Keratinocyte (primary cell): ENCODE measurements around the gene DNPEP. TPM values are rescaled to one million over a fixed set of nuclear protein-coding genes. Genes with fewer than 3 reads are reported as not detected.
"Not testable (repeated sequence)": the region's sequence is repeated elsewhere in the genome, so short reads cannot be mapped to it uniquely, and the experiment has no call there.

Experiments
- DNase-seq: peaks from one replicate; pipeline ENCODE4 v3.0.0-alpha.2; 2011; ENCODE audit warnings: low read depth, missing footprints, low spot score
- FAIRE-seq: peaks from 2 replicates; lab custom pipeline; 2011; peaks lifted over from hg19 to GRCh38; lab: Jason Lieb, UNC
- H2AFZ ChIP-seq: 2 replicates; pipeline ENCODE4 v1.6.0; 2012; ENCODE audit warnings: low read length, control low read depth, inconsistent platforms; ENCODE audit not compliant: control insufficient read depth
- H3K27ac ChIP-seq: 2 replicates; pipeline ENCODE4 v1.5.1; 2011; ENCODE audit warnings: low read length; ENCODE audit not compliant: control insufficient read depth, insufficient read depth
- H3K27me3 ChIP-seq: 3 replicates; pipeline ENCODE4 v1.6.0; 2011; ENCODE audit warnings: low read length; ENCODE audit not compliant: control insufficient read depth, insufficient read depth; ENCODE audit errors: extremely low read depth
- H3K36me3 ChIP-seq, 2 experiments: 2 replicates in 1 of 2; 3 replicates in 1 of 2; pipeline ENCODE4 v1.5.1; 2011; ENCODE audit warnings: low read length in 2 of 2, mild to moderate bottlenecking in 1 of 2; ENCODE audit not compliant: control insufficient read depth in 2 of 2, insufficient read depth in 2 of 2; ENCODE audit errors: extremely low read depth in 1 of 2
- H3K4me1 ChIP-seq: 3 replicates; pipeline ENCODE4 v1.5.1; 2011; ENCODE audit warnings: low read length; ENCODE audit not compliant: control insufficient read depth, insufficient read depth; ENCODE audit errors: extremely low read depth
- H3K4me2 ChIP-seq: 3 replicates; pipeline ENCODE4 v1.6.0; 2011; ENCODE audit warnings: low read depth, low read length; ENCODE audit not compliant: control insufficient read depth, insufficient read depth; ENCODE audit errors: extremely low read depth
- H3K4me3 ChIP-seq, 3 experiments: fragments of 200-600 bp in 1 of 3; sonication (generic) in 1 of 3; 2 replicates in 2 of 3; 3 replicates in 1 of 3; pipeline ENCODE4 v1.5.1; 2011 to 2016; ENCODE audit warnings: low read length in 3 of 3, mild to moderate bottlenecking in 3 of 3, control low read depth in 2 of 3, inconsistent platforms in 1 of 3, low read depth in 1 of 3, mixed read lengths in 1 of 3, mixed run types in 1 of 3, moderate library complexity in 1 of 3; ENCODE audit not compliant: control insufficient read depth in 2 of 3, insufficient read depth in 2 of 3; ENCODE audit errors: extremely low read depth in 1 of 3
- H3K79me2 ChIP-seq: 2 replicates; pipeline ENCODE4 v1.6.0; 2012; ENCODE audit warnings: low read length; ENCODE audit not compliant: control insufficient read depth, insufficient read depth
- H3K9ac ChIP-seq: 3 replicates; pipeline ENCODE4 v1.6.0; 2011; ENCODE audit warnings: low read length; ENCODE audit not compliant: control insufficient read depth, insufficient read depth; ENCODE audit errors: extremely low read depth
- H3K9me1 ChIP-seq: 3 replicates; pipeline ENCODE4 v1.6.0; 2011; ENCODE audit warnings: low read length; ENCODE audit not compliant: control insufficient read depth, insufficient read depth; ENCODE audit errors: extremely low read depth
- H3K9me3 ChIP-seq: 2 replicates; pipeline ENCODE4 v1.5.1; 2012; ENCODE audit warnings: low read depth, low read length; ENCODE audit not compliant: control insufficient read depth
- H4K20me1 ChIP-seq: 3 replicates; pipeline ENCODE4 v1.6.0; 2011; ENCODE audit warnings: low read length; ENCODE audit not compliant: control insufficient read depth, insufficient read depth; ENCODE audit errors: extremely low read depth
- EZH2 ChIP-seq: IDR thresholded peaks from one replicate; pipeline ENCODE4 v1.6.1; 2012; ENCODE audit warnings: inconsistent platforms, mild to moderate bottlenecking, low read length, moderate library complexity
- dilution Hi-C: fragments of 300-500 bp; cut with MboI; formaldehyde crosslinking; loops from one replicate; pipeline ENCODE4 v1.7.0; 2020; ENCODE audit warnings: low sequenced_read_pairs; ENCODE audit not compliant: extremely low pct_ligation_motif_present
- polyA plus RNA-seq, 5 experiments: library from polyadenylated mRNA; depleted of rRNA in 3 of 5; stranded (reverse) in 3 of 5; stranded (forward) in 1 of 5; unstranded in 1 of 5; fragments of >200 nt; gene quantifications; 1 replicate in 1 of 5; 2 replicates in 3 of 5; 3 replicates in 1 of 5; pipeline versions ENCODE4 v1.2.1 to v1.2.3, GENCODE V29; 2011 to 2012; ENCODE audit warnings: missing spikeins in 2 of 5, low read depth in 1 of 5, low replicate concordance in 1 of 5
- TF ChIP-seq, protein P1 (sequence below), 3 experiments: IDR thresholded peaks in 1 of 3; conservative IDR thresholded peaks in 1 of 3; optimal IDR thresholded peaks in 1 of 3; 2 replicates in 2 of 3; 3 replicates in 1 of 3; pipeline versions ENCODE3 to v1.5.1; 2011; ENCODE audit warnings: low read length in 3 of 3, mild to moderate bottlenecking in 3 of 3, moderate library complexity in 2 of 3, control low read depth in 1 of 3, inconsistent platforms in 1 of 3; ENCODE audit not compliant: insufficient read depth in 2 of 3; ENCODE audit errors: extremely low read depth in 1 of 3

The DNPEP gene
- polyA plus RNA-seq, 1 donor (not counting 4 experiments of a cell fraction or from before 2014, with no cell fraction given) = 34.1 TPM

GRCh38 chr2:219408204-219408603 is 20.5 kb upstream of the DNPEP start:
- no peaks in the 10 kb centered on the region for H3K4me1 ChIP-seq
- H4K20me1 ChIP-seq = no peaks in the 10 kb centered on the region
- peaks cover 2% of the 10 kb centered on the region for H3K9me3 ChIP-seq
- dilution Hi-C loops = no loop called here
- H2AFZ ChIP-seq = no peak overlapping the region
- FAIRE-seq (no peak), DNase-seq (no peak)
- no peak overlapping the region for H3K4me3 ChIP-seq
- H3K27me3 ChIP-seq = peaks cover 4% of the 10 kb centered on the region
- H3K4me2 ChIP-seq = no peak overlapping the region
- no peaks in the 10 kb centered on the region for H3K36me3 ChIP-seq
- no peak for TF ChIP-seq EZH2
- TF ChIP-seq, protein P1, sequence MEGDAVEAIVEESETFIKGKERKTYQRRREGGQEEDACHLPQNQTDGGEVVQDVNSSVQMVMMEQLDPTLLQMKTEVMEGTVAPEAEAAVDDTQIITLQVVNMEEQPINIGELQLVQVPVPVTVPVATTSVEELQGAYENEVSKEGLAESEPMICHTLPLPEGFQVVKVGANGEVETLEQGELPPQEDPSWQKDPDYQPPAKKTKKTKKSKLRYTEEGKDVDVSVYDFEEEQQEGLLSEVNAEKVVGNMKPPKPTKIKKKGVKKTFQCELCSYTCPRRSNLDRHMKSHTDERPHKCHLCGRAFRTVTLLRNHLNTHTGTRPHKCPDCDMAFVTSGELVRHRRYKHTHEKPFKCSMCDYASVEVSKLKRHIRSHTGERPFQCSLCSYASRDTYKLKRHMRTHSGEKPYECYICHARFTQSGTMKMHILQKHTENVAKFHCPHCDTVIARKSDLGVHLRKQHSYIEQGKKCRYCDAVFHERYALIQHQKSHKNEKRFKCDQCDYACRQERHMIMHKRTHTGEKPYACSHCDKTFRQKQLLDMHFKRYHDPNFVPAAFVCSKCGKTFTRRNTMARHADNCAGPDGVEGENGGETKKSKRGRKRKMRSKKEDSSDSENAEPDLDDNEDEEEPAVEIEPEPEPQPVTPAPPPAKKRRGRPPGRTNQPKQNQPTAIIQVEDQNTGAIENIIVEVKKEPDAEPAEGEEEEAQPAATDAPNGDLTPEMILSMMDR (optimal IDR thresholded peaks at IDR 0.05 in 1 of 3, IDR thresholded peaks at IDR 0.05 in 1 of 3, conservative IDR thresholded peaks at IDR 0.05 in 1 of 3; ENCODE audit: extremely low read depth in 1 of 3, insufficient read depth in 2 of 3, low read length in 3 of 3) = no peak
- no peaks in the 10 kb centered on the region for H3K79me2 ChIP-seq
- no peak overlapping the region for H3K27ac ChIP-seq
- no peaks in the 10 kb centered on the region for H3K9me1 ChIP-seq
- no peak overlapping the region for H3K9ac ChIP-seq

- H3K9me3 ChIP-seq, H3K9ac ChIP-seq, H3K9me1 ChIP-seq, H4K20me1 ChIP-seq, H3K4me2 ChIP-seq, H3K27ac ChIP-seq, H3K4me3 ChIP-seq, dilution Hi-C loops, H3K27me3 ChIP-seq, H3K4me1 ChIP-seq, DNase-seq, H3K36me3 ChIP-seq, H2AFZ ChIP-seq, H3K79me2 ChIP-seq, FAIRE-seq: not testable (repeated sequence)
These were observed 19.6 kb upstream of the DNPEP start for GRCh38 chr2:219407343-219407742.

DNA sequence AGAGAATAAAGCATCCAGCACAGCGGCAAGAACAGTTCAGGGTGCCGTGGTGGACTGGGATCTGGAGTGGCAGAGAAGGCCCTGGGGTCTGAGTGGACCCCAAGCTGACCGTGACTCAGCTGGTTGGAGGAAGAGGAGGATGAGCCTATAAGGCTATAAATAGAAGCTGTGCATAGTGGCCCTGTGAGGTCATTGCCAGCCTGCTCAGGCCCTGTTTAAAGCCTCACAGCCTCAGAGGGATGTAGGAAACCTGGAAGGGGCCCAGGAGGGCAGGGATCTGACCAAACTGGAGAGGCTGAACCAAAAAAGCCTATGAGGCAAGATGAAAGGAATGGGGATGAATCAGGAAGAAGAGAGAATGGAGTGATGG is 19.1 kb upstream of the DNPEP start:
- dilution Hi-C loops = no loop called here
- no peaks in the 10 kb centered on the region for H3K9me1 ChIP-seq
- H3K27ac ChIP-seq = no peak overlapping the region
- H3K9ac ChIP-seq = no peak overlapping the region
- H3K79me2 ChIP-seq = no peaks in the 10 kb centered on the region
- H4K20me1 ChIP-seq = no peaks in the 10 kb centered on the region
- H3K4me3 ChIP-seq = no peak overlapping the region
- H2AFZ ChIP-seq = no peak overlapping the region
- no peak overlapping the region for H3K4me2 ChIP-seq
- H3K9me3 ChIP-seq = no peaks in the 10 kb centered on the region
- no peaks in the 10 kb centered on the region for H3K36me3 ChIP-seq
- peaks cover 4% of the 10 kb centered on the region for H3K27me3 ChIP-seq
- FAIRE-seq (no peak), DNase-seq (no peak)
- TF ChIP-seq, protein P1 (optimal IDR thresholded peaks at IDR 0.05 in 1 of 3, IDR thresholded peaks at IDR 0.05 in 1 of 3, conservative IDR thresholded peaks at IDR 0.05 in 1 of 3; ENCODE audit: extremely low read depth in 1 of 3, insufficient read depth in 2 of 3, low read length in 3 of 3) = no peak
- no peak for TF ChIP-seq EZH2
- peaks cover 3% of the 10 kb centered on the region for H3K4me1 ChIP-seq
